K562 (cell line): Measurements from ENCODE around the gene PNMT. TPM values are rescaled to one million over a fixed set of nuclear protein-coding genes. Genes with fewer than 3 reads are reported as not detected.

Source experiments
- ETV6 ChIP-seq, 3 experiments: fragments of 150-350 bp in 1 of 3; sonication (generic) in 1 of 3; formaldehyde crosslinking in 1 of 3; IDR thresholded peaks; 2 replicates each; pipeline versions ENCODE4 v1.6.1 to v1.8.0; 2014 to 2022; ENCODE audit warnings: borderline replicate concordance in 2 of 3, low read depth in 2 of 3, antibody characterized with exemption in 1 of 3, low read length in 1 of 3, mild to moderate bottlenecking in 1 of 3, missing genetic modification reagents in 1 of 3
- GMEB1 ChIP-seq: fragments of 250-450 bp; sonication (Bioruptor Pico); IDR thresholded peaks from 2 replicates; pipeline ENCODE4 v1.4.0; 2020; ENCODE audit warnings: mild to moderate bottlenecking
- HLTF ChIP-seq: fragments of 450-650 bp; IDR thresholded peaks from 2 replicates; pipeline ENCODE4 v1.6.1; 2016
- HOMEZ ChIP-seq: fragments of 250-450 bp; sonication (Bioruptor Pico); IDR thresholded peaks from 2 replicates; pipeline ENCODE4 v1.4.0; 2020; ENCODE audit warnings: mild to moderate bottlenecking, moderate library complexity
- IRF2 ChIP-seq: sonication (generic); formaldehyde crosslinking; IDR thresholded peaks from 2 replicates; pipeline ENCODE4 v1.8.1; 2022; ENCODE audit warnings: mild to moderate bottlenecking, missing genetic modification reagents
- MYBL2 ChIP-seq, 2 experiments: fragments of 450-650 bp in 1 of 2; sonication (generic) in 1 of 2; formaldehyde crosslinking in 1 of 2; IDR thresholded peaks; 2 replicates each; pipeline versions ENCODE4 v1.6.1 to v1.8.1; 2017 to 2022; ENCODE audit warnings: borderline replicate concordance in 1 of 2, inconsistent platforms in 1 of 2, low read depth in 1 of 2, mild to moderate bottlenecking in 1 of 2, missing genetic modification reagents in 1 of 2, moderate library complexity in 1 of 2
- PCBP2 ChIP-seq: fragments of 200-400 bp; formaldehyde crosslinking; IDR thresholded peaks from 2 replicates; pipeline ENCODE4 v1.6.1; 2018; ENCODE audit warnings: low read length, low read depth, mild to moderate bottlenecking, moderate library complexity; ENCODE audit not compliant: poor library complexity, severe bottlenecking
- RCOR1 ChIP-seq, 2 experiments: IDR thresholded peaks; 2 replicates each; pipeline ENCODE4 v1.6.1; 2012; ENCODE audit warnings: low read depth in 2 of 2, low read length in 2 of 2, borderline replicate concordance in 1 of 2, improper control_type of control experiment in 1 of 2
- SAP30 ChIP-seq: fragments of 200-600 bp; sonication (generic); IDR thresholded peaks from 2 replicates; pipeline ENCODE4 v1.6.1; 2012; ENCODE audit warnings: borderline replicate concordance, low read depth, mild to moderate bottlenecking, moderate library complexity, low read length, control low read depth, inconsistent platforms; ENCODE audit not compliant: insufficient read depth, poor library complexity, severe bottlenecking
- SREBF1 ChIP-seq: fragments of 150-350 bp; IDR thresholded peaks from 2 replicates; pipeline ENCODE4 v1.6.1; 2014; ENCODE audit warnings: antibody characterized with exemption, low read depth, low read length, borderline replicate concordance
- ZBTB1 ChIP-seq: sonication (generic); formaldehyde crosslinking; IDR thresholded peaks from 2 replicates; pipeline ENCODE4 v1.8.1; 2023; ENCODE audit warnings: missing genetic modification reagents, low read depth, mild to moderate bottlenecking, borderline replicate concordance
- ZEB2 ChIP-seq: fragments of 450-650 bp; IDR thresholded peaks from 2 replicates; pipeline ENCODE4 v1.6.1; 2016
- ZNF24 ChIP-seq: fragments of 450-650 bp; IDR thresholded peaks from 2 replicates; pipeline ENCODE4 v1.6.1; 2016
- ZNF586 ChIP-seq: fragments of 450-650 bp; formaldehyde crosslinking; conservative IDR thresholded peaks from 2 replicates; pipeline ENCODE4 v1.4.0; 2020; ENCODE audit warnings: mild to moderate bottlenecking, moderate library complexity
- polyA plus RNA-seq, 8 experiments: library from polyadenylated mRNA; depleted of rRNA in 4 of 8; stranded (reverse) in 5 of 8; unstranded in 3 of 8; fragments of >200 nt; fragmentation: Nextera tagmentation in 2 of 8; fragmentation: Illumina TruSeq in 1 of 8; extraction: Ambion mirVana in 2 of 8; extraction: Trizol in 1 of 8; gene quantifications; 2 replicates each; pipeline versions ENCODE4 v1.2.1 to v1.2.3, GENCODE V29; 2011 to 2014; ENCODE audit warnings: inconsistent platforms in 1 of 8, missing spikeins in 1 of 8
- total RNA-seq, 7 experiments: library from RNA; depleted of rRNA in 6 of 7; stranded (reverse); fragments of >200 nt in 6 of 7; fragmentation: Illumina TruSeq in 2 of 7; extraction: Trizol in 2 of 7; gene quantifications; 2 replicates each; pipeline versions ENCODE4 v1.2.1 to v1.2.3, GENCODE V29; 2011 to 2021; ENCODE audit warnings: low replicate concordance in 1 of 7
- TF ChIP-seq, protein P1 (sequence below): IDR thresholded peaks from 2 replicates; pipeline ENCODE4 v1.6.1; 2014; ENCODE audit warnings: antibody characterized with exemption
- TF ChIP-seq, protein P2 (sequence below): sonication (generic); formaldehyde crosslinking; IDR thresholded peaks from 2 replicates; pipeline ENCODE4 v1.8.1; 2023; ENCODE audit warnings: missing genetic modification reagents, mild to moderate bottlenecking, borderline replicate concordance

Gene PNMT
- total and polyA plus RNA-seq, 9 of the 15 experiments (the other 6 are each of a cell fraction or from before 2014, with no cell fraction given), result 0.55 to 18.1 (median 5.8) TPM

DNA sequence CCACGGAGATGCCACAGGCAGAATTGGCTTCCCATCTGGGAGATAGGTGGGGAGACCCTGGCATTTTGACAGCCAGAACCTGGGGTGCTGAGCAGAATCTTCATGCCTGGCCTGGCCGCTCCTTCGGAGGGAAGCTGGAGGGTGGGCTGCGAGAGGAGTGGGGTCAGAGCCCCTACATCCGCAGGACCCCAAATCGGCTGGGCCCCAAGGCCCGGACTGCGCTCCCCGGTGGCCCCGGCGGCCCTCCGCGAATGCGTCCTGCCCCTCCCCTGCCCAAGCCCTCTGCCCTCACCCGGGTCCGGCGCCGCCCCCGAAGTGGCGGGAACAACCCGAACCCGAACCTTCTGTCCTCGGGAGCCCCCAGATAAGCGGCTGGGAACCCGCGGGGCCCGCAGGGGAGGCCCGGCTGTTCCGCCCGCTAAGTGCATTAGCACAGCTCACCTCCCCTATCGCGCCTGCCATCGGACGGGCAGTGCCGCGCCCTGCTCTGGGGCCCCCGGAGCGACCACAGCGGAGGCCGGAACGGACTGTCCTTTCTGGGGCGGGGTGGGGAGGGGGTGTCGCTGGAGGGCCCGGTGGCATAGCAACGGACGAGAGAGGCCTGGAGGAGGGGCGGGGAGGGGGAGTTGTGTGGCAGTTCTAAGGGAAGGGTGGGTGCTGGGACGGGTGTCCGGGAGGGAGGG, 850 bp upstream of the PNMT start (continued):
- TF ChIP-seq, protein P1, sequence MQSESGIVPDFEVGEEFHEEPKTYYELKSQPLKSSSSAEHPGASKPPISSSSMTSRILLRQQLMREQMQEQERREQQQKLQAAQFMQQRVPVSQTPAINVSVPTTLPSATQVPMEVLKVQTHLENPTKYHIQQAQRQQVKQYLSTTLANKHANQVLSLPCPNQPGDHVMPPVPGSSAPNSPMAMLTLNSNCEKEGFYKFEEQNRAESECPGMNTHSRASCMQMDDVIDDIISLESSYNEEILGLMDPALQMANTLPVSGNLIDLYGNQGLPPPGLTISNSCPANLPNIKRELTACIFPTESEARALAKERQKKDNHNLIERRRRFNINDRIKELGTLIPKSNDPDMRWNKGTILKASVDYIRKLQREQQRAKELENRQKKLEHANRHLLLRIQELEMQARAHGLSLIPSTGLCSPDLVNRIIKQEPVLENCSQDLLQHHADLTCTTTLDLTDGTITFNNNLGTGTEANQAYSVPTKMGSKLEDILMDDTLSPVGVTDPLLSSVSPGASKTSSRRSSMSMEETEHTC, result no peak
- TF ChIP-seq HOMEZ (CRISPR knock-in tag), result no peak
- TF ChIP-seq GMEB1 (CRISPR knock-in tag), result no peak
- no peak for TF ChIP-seq ZNF24
- no peak for TF ChIP-seq ZNF586 (CRISPR knock-in tag)
- TF ChIP-seq ZEB2, result no peak
- TF ChIP-seq ZBTB1 (CRISPR knock-in tag), result no peak
- peak in 1 of 2 experiments; percentile 35; a peak in 1 of 4 replicates for TF ChIP-seq ETV6 (IDR thresholded peaks at IDR 0.05; ENCODE audit: borderline replicate concordance in 1 of 2, low read depth in 2 of 2, low read length in 1 of 2)
- no peak for TF ChIP-seq ETV6 (CRISPR knock-in tag; IDR thresholded peaks at IDR 0.05; ENCODE audit: borderline replicate concordance)
- TF ChIP-seq IRF2 (CRISPR knock-in tag), result no peak
- no peak for TF ChIP-seq HLTF
- TF ChIP-seq SAP30, result no peak
- TF ChIP-seq MYBL2 (IDR thresholded peaks at IDR 0.05; ENCODE audit: low read depth), result no peak
- TF ChIP-seq MYBL2 (CRISPR knock-in tag; IDR thresholded peaks at IDR 0.05; ENCODE audit: borderline replicate concordance), result no peak
- TF ChIP-seq, protein P2, sequence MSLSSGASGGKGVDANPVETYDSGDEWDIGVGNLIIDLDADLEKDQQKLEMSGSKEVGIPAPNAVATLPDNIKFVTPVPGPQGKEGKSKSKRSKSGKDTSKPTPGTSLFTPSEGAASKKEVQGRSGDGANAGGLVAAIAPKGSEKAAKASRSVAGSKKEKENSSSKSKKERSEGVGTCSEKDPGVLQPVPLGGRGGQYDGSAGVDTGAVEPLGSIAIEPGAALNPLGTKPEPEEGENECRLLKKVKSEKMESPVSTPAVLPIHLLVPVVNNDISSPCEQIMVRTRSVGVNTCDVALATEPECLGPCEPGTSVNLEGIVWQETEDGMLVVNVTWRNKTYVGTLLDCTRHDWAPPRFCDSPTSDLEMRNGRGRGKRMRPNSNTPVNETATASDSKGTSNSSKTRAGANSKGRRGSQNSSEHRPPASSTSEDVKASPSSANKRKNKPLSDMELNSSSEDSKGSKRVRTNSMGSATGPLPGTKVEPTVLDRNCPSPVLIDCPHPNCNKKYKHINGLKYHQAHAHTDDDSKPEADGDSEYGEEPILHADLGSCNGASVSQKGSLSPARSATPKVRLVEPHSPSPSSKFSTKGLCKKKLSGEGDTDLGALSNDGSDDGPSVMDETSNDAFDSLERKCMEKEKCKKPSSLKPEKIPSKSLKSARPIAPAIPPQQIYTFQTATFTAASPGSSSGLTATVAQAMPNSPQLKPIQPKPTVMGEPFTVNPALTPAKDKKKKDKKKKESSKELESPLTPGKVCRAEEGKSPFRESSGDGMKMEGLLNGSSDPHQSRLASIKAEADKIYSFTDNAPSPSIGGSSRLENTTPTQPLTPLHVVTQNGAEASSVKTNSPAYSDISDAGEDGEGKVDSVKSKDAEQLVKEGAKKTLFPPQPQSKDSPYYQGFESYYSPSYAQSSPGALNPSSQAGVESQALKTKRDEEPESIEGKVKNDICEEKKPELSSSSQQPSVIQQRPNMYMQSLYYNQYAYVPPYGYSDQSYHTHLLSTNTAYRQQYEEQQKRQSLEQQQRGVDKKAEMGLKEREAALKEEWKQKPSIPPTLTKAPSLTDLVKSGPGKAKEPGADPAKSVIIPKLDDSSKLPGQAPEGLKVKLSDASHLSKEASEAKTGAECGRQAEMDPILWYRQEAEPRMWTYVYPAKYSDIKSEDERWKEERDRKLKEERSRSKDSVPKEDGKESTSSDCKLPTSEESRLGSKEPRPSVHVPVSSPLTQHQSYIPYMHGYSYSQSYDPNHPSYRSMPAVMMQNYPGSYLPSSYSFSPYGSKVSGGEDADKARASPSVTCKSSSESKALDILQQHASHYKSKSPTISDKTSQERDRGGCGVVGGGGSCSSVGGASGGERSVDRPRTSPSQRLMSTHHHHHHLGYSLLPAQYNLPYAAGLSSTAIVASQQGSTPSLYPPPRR (CRISPR knock-in tag), result no peak
- no peak for TF ChIP-seq PCBP2
- TF ChIP-seq SREBF1, result no peak
- peak in 1 of 2 experiments; percentile 59; a peak in 1 of 4 replicates for TF ChIP-seq RCOR1 (IDR thresholded peaks at IDR 0.05; ENCODE audit: borderline replicate concordance in 1 of 2, low read depth in 2 of 2, low read length in 2 of 2)
